C4-2B (cell line): ENCODE results near the gene SKAP2.

ENCODE experiments used
- CTCF ChIP-seq: fragments of 450-650 bp; conservative IDR thresholded peaks from 2 replicates; pipeline ENCODE4 v1.5.1; 2017; ENCODE audit warnings: mild to moderate bottlenecking
- ZFX ChIP-seq: fragments of 450-650 bp; IDR thresholded peaks from 2 replicates; pipeline ENCODE4 v1.6.1; 2017

- no peak for TF ChIP-seq CTCF
- no peak for TF ChIP-seq ZFX
Measured at GRCh38 chr7:26857170-26857505, 7.3 kb downstream of the SKAP2 start.
